A673 (cell line): ENCODE data around the gene ITM2B. TPM values are rescaled to one million over a fixed set of nuclear protein-coding genes. Genes with fewer than 3 reads are reported as not detected.

Experiments used
- BruUV-seq: library from RNA; stranded (reverse); fragments of 400-500 nt; replicated peaks from 2 replicates; lab custom pipeline; 2021; lab: Mats Ljungman, UMichigan
- CTCF ChIA-PET: fragments of 300-600 bp; sonication (Branson Sonifier 250); formaldehyde crosslinking; loops from one replicate; lab custom pipeline; 2022; ENCODE audit warnings: antibody characterized with exemption; lab: Charles Lee
- POLR2A ChIA-PET: fragments of 300-600 bp; sonication (Branson Sonifier 250); formaldehyde crosslinking; loops from one replicate; lab custom pipeline; 2022; ENCODE audit warnings: antibody characterized with exemption; ENCODE audit not compliant: low non-redundant PET; lab: Charles Lee
- DNase-seq: peaks from one replicate; pipeline ENCODE4 v3.0.0-alpha.2; 2015; ENCODE audit warnings: low spot score
- H3K27ac ChIP-seq: fragments of 200-600 bp; sonication (generic); 2 replicates; pipeline ENCODE4 v1.5.1; 2016; ENCODE audit warnings: mixed run types, low read depth, mild to moderate bottlenecking, mixed read lengths, antibody characterized with exemption, low read length; ENCODE audit not compliant: poor library complexity, severe bottlenecking
- H3K27me3 ChIP-seq: fragments of 200-600 bp; sonication (generic); replicated peaks from 2 replicates; pipeline ENCODE4 v1.6.1; 2017; ENCODE audit warnings: mixed run types, low read depth, mild to moderate bottlenecking, mixed read lengths, antibody characterized with exemption, low read length; ENCODE audit not compliant: insufficient read depth, poor library complexity
- H3K36me3 ChIP-seq: fragments of 200-600 bp; sonication (generic); 2 replicates; pipeline ENCODE4 v1.6.1; 2016; ENCODE audit warnings: mixed run types, mild to moderate bottlenecking, mixed read lengths, antibody characterized with exemption, low read length; ENCODE audit not compliant: insufficient read depth, poor library complexity, severe bottlenecking
- H3K4me1 ChIP-seq: fragments of 200-600 bp; sonication (generic); 2 replicates; pipeline ENCODE4 v1.6.1; 2017; ENCODE audit warnings: mixed run types, mild to moderate bottlenecking, mixed read lengths, antibody characterized with exemption, low read length; ENCODE audit not compliant: insufficient read depth, poor library complexity, severe bottlenecking
- H3K4me3 ChIP-seq: fragments of 200-600 bp; sonication (generic); 2 replicates; pipeline ENCODE4 v1.5.1; 2016; ENCODE audit warnings: low read depth, mixed run types, mild to moderate bottlenecking, mixed read lengths, low read length; ENCODE audit not compliant: poor library complexity, severe bottlenecking
- H3K9me3 ChIP-seq: fragments of 200-600 bp; sonication (generic); 2 replicates; pipeline ENCODE4 v1.6.1; 2016; ENCODE audit warnings: mixed run types, low read depth, mild to moderate bottlenecking, mixed read lengths, antibody characterized with exemption, low read length; ENCODE audit not compliant: poor library complexity, severe bottlenecking
- EZH2 ChIP-seq: fragments of 200-600 bp; sonication (generic); IDR thresholded peaks from 2 replicates; pipeline ENCODE4 v1.6.1; 2017; ENCODE audit warnings: borderline replicate concordance, low read depth, mild to moderate bottlenecking, mixed read lengths, antibody characterized with exemption, low read length; ENCODE audit not compliant: poor library complexity, severe bottlenecking
- intact Hi-C: fragments of 100-400 bp; cut with micrococcal nuclease; formaldehyde crosslinking; loops from one replicate; pipeline ENCODE4 v1.10.0; 2022; ENCODE audit not compliant: unreplicated experiment
- total RNA-seq: library from RNA; stranded (reverse); gene quantifications from 2 replicates; pipeline ENCODE4 v1.2.3, GENCODE V29; 2021
- TF ChIP-seq, protein P1 (sequence below): fragments of 300-800, 200-600 bp; sonication (generic); conservative IDR thresholded peaks from 2 replicates; pipeline ENCODE4 v1.5.1; 2017; ENCODE audit warnings: low read depth, mild to moderate bottlenecking, antibody characterized with exemption, low read length, moderate library complexity, mixed read lengths

The ITM2B gene
- total RNA-seq, 1 experiment from 2014 or later: 190 TPM

DNA sequence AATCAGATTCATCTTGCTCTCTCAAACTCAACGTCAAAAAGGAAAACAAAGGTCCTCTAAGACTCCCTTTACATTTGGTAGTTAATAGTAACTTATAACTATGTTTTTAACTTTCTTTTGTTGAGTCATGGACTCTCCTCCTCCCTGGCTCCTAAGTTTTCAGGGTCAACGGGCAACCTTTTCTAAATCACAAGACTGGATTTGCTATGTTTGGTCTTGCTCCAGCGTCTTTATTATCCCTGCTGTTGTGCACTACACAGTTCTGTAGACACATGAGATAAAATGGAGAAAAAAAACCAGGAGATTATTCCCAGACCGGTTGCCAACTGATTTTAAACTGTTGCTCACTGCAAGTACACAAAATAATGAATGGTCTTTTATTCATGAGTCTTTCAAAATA is 1.9 kb upstream of the ITM2B start:
- Histone ChIP-seq H3K27me3 (no peaks in the 10 kb centered on the region), H3K36me3 (no peaks in the 10 kb centered on the region), H3K4me3 (no peak overlapping the region), H3K4me1 (peaks cover 10% of the 10 kb centered on the region), H3K27ac (no peak overlapping the region), H3K9me3 (no peaks in the 10 kb centered on the region)
- POLR2A ChIA-PET: no interaction called here
- intact Hi-C loops: loop anchor here (10.0 kb wide), 1 partner anchor 344 kb away; no protein-coding TSS in a partner anchor
- no peak for DNase-seq
- no TSS peak for BruUV-seq
- TF ChIP-seq, protein P1, sequence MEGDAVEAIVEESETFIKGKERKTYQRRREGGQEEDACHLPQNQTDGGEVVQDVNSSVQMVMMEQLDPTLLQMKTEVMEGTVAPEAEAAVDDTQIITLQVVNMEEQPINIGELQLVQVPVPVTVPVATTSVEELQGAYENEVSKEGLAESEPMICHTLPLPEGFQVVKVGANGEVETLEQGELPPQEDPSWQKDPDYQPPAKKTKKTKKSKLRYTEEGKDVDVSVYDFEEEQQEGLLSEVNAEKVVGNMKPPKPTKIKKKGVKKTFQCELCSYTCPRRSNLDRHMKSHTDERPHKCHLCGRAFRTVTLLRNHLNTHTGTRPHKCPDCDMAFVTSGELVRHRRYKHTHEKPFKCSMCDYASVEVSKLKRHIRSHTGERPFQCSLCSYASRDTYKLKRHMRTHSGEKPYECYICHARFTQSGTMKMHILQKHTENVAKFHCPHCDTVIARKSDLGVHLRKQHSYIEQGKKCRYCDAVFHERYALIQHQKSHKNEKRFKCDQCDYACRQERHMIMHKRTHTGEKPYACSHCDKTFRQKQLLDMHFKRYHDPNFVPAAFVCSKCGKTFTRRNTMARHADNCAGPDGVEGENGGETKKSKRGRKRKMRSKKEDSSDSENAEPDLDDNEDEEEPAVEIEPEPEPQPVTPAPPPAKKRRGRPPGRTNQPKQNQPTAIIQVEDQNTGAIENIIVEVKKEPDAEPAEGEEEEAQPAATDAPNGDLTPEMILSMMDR: no peak
- no peak for TF ChIP-seq EZH2
- CTCF ChIA-PET: no interaction called here

DNA sequence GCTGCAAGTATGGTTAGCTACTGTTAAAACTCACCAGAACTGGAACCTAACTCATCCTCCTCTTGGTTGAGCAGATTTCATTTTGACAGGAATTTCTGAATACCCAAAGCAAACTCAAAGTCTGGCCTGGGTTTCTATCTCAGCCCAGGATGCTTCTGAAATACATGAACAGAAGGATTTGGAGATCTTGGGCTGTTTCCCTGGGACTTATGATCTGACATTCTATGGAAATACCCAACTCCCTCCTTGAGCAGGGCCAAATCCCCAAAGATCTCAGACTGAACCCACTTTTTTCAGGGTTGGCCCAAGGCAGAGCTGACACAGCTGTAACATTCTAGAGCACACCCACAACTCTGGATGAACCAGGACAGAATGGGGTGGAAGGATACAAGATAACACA is 1.1 kb upstream of the ITM2B start:
- ChIA-PET POLR2A (no interaction called here), CTCF (no interaction called here)
- H3K27ac ChIP-seq: no peak overlapping the region
- no peak for DNase-seq
- peaks cover 18% of the 10 kb centered on the region for H3K4me1 ChIP-seq
- no peak overlapping the region for H3K4me3 ChIP-seq
- H3K36me3 ChIP-seq: no peaks in the 10 kb centered on the region
- no peaks in the 10 kb centered on the region for H3K9me3 ChIP-seq
- no TSS peak for BruUV-seq
- intact Hi-C loops: loop anchor here (10.0 kb wide), 1 partner anchor 343 kb away; no protein-coding TSS in a partner anchor
- H3K27me3 ChIP-seq: no peaks in the 10 kb centered on the region
- TF ChIP-seq, protein P1: no peak
- TF ChIP-seq EZH2: no peak

DNA sequence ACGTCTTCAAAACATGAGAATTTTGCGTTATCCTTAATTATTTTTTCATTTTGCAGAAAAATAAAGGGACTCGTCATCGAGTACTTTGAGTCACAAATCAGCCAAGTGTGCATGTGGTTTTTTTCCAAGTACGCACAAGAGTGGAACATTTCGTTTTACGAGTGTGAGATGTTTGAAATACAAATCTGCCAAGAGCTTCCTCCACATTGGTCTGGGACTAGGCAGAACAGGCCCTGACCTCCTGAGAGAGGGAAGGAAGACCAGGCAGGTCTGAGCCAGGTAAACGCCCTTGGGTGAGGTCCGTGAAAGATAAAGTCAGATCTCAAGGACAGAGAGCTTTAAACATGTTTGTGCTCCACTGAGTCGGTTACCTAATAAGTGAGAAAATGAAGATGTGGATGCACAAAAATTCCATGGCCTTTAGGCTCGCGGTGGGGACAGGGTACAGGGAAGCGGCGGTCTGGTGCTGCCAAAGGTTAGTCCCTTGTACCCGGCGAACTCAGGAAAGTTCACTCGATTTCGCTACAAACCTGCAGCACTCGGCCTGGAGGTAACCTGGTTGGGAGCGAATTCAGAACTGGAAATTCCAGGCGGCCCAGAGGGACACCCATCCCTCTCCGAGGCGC is 473 bp upstream of the ITM2B start:
- H3K4me1 ChIP-seq: peaks cover 24% of the 10 kb centered on the region
- DNase-seq: no peak
- H3K27ac ChIP-seq: no peak overlapping the region
- no peaks in the 10 kb centered on the region for H3K36me3 ChIP-seq
- ChIA-PET POLR2A (interaction anchor here (0.6 kb wide), 1 partner anchor 105 kb away, joined by 5 read pairs; no protein-coding TSS in a partner anchor), CTCF (interaction anchor here (0.5 kb wide), 1 partner anchor 281 kb away, joined by 3 read pairs; no protein-coding TSS in a partner anchor)
- intact Hi-C loops: loop anchor here (10.0 kb wide), 1 partner anchor 342 kb away; no protein-coding TSS in a partner anchor
- H3K4me3 ChIP-seq: peak overlapping the region; percentile 98
- H3K9me3 ChIP-seq: no peaks in the 10 kb centered on the region
- BruUV-seq: TSS peak; percentile 36
- TF ChIP-seq, protein P1: no peak
- TF ChIP-seq EZH2: no peak
- no peaks in the 10 kb centered on the region for H3K27me3 ChIP-seq
